Natural killer cell (primary cell): ENCODE results near the gene GFER. TPM values are rescaled to one million over a fixed set of nuclear protein-coding genes. Genes with fewer than 3 reads are reported as not detected.
"Not testable (repeated sequence)": the region's sequence is repeated elsewhere in the genome, so short reads cannot be mapped to it uniquely, and the experiment has no call there.

Source experiments
- ATAC-seq, 3 donors: fragments of 150-1000 bp in 2 of 3; fragments of 200-7000 bp in 1 of 3; cut with Tn5 transposase; 1 replicate in 1 of 3; 2 replicates in 2 of 3; pipeline ENCODE4 v1.10.0; 2021; ENCODE audit warnings: mild to moderate bottlenecking in 2 of 3, moderate library complexity in 2 of 3
- DNase-seq, 2 donors: peaks; one replicate each; pipeline versions ENCODE4 v3.0.0 to v3.0.0-alpha.2; 2013 to 2021; ENCODE audit warnings: mixed read lengths in 1 of 2
- H3K27ac ChIP-seq: one replicate; pipeline ENCODE4 v1.5.1; 2013; ENCODE audit warnings: mild to moderate bottlenecking, low read length
- H3K27me3 ChIP-seq: one replicate; pipeline ENCODE4 v1.6.1; 2013; ENCODE audit warnings: low read length; ENCODE audit not compliant: control insufficient read depth, insufficient read depth
- H3K36me3 ChIP-seq: one replicate; pipeline ENCODE4 v1.6.1; 2013; ENCODE audit warnings: low read length; ENCODE audit not compliant: control insufficient read depth, insufficient read depth
- H3K4me1 ChIP-seq: one replicate; pipeline ENCODE4 v1.6.1; 2013; ENCODE audit warnings: low read length; ENCODE audit not compliant: control insufficient read depth, insufficient read depth
- H3K4me3 ChIP-seq: one replicate; pipeline ENCODE4 v1.5.1; 2013; ENCODE audit warnings: low read length
- H3K9me3 ChIP-seq: one replicate; pipeline ENCODE4 v1.6.1; 2013; ENCODE audit warnings: low read length; ENCODE audit not compliant: control insufficient read depth, insufficient read depth
- H3K27ac Mint-ChIP-seq, 2 donors: one replicate each; pipeline ENCODE4 v1.8.0; 2022; ENCODE audit warnings: mild to moderate bottlenecking in 2 of 2, mixed read lengths in 2 of 2, moderate library complexity in 1 of 2
- H3K27me3 Mint-ChIP-seq, 2 donors: one replicate each; pipeline ENCODE4 v1.8.0; 2022; ENCODE audit warnings: low read depth in 2 of 2, mixed read lengths in 2 of 2
- H3K36me3 Mint-ChIP-seq: one replicate; pipeline ENCODE4 v1.8.0; 2022; ENCODE audit warnings: mixed read lengths
- H3K4me1 Mint-ChIP-seq, 2 donors: one replicate each; pipeline ENCODE4 v1.8.0; 2022; ENCODE audit warnings: mixed read lengths in 2 of 2
- H3K4me3 Mint-ChIP-seq: one replicate; pipeline ENCODE4 v1.8.0; 2022; ENCODE audit warnings: mild to moderate bottlenecking, moderate library complexity, mixed read lengths
- H3K9me3 Mint-ChIP-seq, 2 donors: one replicate each; pipeline ENCODE4 v1.8.0; 2022; ENCODE audit warnings: mixed read lengths in 2 of 2
- CTCF ChIP-seq: fragments of 200-600 bp; IDR thresholded peaks from one replicate; pipeline ENCODE4 v1.8.0; 2022; ENCODE audit warnings: antibody characterized with exemption
- WGBS: methylation state at CpG from one replicate; pipeline ENCODE4 v1.1.7; 2013; ENCODE audit warnings: missing lambda C conversion rate; ENCODE audit not compliant: insufficient coverage; 5-methylcytosine and 5-hydroxymethylcytosine counted together
- intact Hi-C: fragments of 100-400 bp; cut with micrococcal nuclease; formaldehyde crosslinking; loops from one replicate; pipeline ENCODE4 v1.14.2; 2022
- total RNA-seq, 4 donors: library from RNA; stranded (reverse); fragments of 120-200 nt in 1 of 4; gene quantifications; one replicate each; pipeline versions ENCODE4 v1.2.3 to v1.2.4, GENCODE V29; 2013 to 2022

The GFER gene
- total RNA-seq, 3 donors from 2014 or later (not counting 1 experiment from before 2014, with no cell fraction given) = 23.8 to 29.5 (median 24.6) TPM

GRCh38 chr16:1958143-1958491 is 25.9 kb upstream of the GFER start:
- intact Hi-C loops = not testable (repeated sequence)

GRCh38 chr16:1958715-1959268 is 25.2 kb upstream of the GFER start:
- ATAC-seq (no peak), DNase-seq (no peak)
- Histone ChIP-seq H3K27me3 (no peaks in the 10 kb centered on the region), H3K4me3 (peak overlapping the region; percentile 7), H3K4me1 (peaks cover 45% of the 10 kb centered on the region), H3K36me3 (peaks cover 20% of the 10 kb centered on the region), H3K27ac (no peak overlapping the region), H3K9me3 (no peaks in the 10 kb centered on the region)
- H3K9me3 Mint-ChIP-seq = no peaks in the 10 kb centered on the region
- H3K27me3 Mint-ChIP-seq = no peaks in the 10 kb centered on the region
- intact Hi-C loops = no loop called here
- H3K36me3 Mint-ChIP-seq = no peaks in the 10 kb centered on the region
- no peak for TF ChIP-seq CTCF
- 44% methylated on average over 14 of the region's 14 CpGs for WGBS
- peak overlapping the region; percentile 91 for H3K4me3 Mint-ChIP-seq
- H3K27ac Mint-ChIP-seq = peak overlapping the region; percentile 56 to 85
- peaks cover 23 to 24% of the 10 kb centered on the region in 2 donors for H3K4me1 Mint-ChIP-seq

More at GRCh38 chr16:1958143-1958491, 25.9 kb upstream of the GFER start:
- DNase-seq, ATAC-seq, H3K27ac ChIP-seq, H3K4me3 ChIP-seq, H3K27ac Mint-ChIP-seq, H3K9me3 Mint-ChIP-seq, H3K9me3 ChIP-seq, H3K27me3 ChIP-seq, H3K27me3 Mint-ChIP-seq, H3K36me3 Mint-ChIP-seq, H3K4me3 Mint-ChIP-seq: not testable (repeated sequence)
- 81% methylated on average over 30 of the region's 30 CpGs for WGBS
- H3K4me1 ChIP-seq = peaks cover 38% of the 10 kb centered on the region
- H3K36me3 ChIP-seq = peaks cover 16% of the 10 kb centered on the region
- peaks cover 17 to 19% of the 10 kb centered on the region in 2 donors for H3K4me1 Mint-ChIP-seq

GRCh38 chr16:1959269-1960039 is 24.5 kb upstream of the GFER start, which contains the start of gene NDUFB10:
Gene NDUFB10 (plus strand): TSS chr16:1959538. CDS start chr16:1959625, 87 bp downstream.
- peak within 1 kb of the TSS; percentile 91 for H3K4me3 Mint-ChIP-seq
- Histone ChIP-seq H3K4me1 (peaks cover 49% of the 10 kb centered on the region), H3K36me3 (peaks cover 20% of the 10 kb centered on the region), H3K27me3 (no peaks in the 10 kb centered on the region), H3K27ac (peak within 1 kb of the TSS; percentile 65), H3K4me3 (peak within 1 kb of the TSS; percentile 78), H3K9me3 (no peaks in the 10 kb centered on the region)
- under 1% methylated on average over 79 of the region's 79 CpGs for WGBS
- H3K36me3 Mint-ChIP-seq = no peaks in the 10 kb centered on the region
- DNase-seq = peak; percentile 83 to 96
- no peaks in the 10 kb centered on the region for H3K27me3 Mint-ChIP-seq
- TF ChIP-seq CTCF = peak; percentile 30
- peaks cover 29 to 31% of the 10 kb centered on the region in 2 donors for H3K4me1 Mint-ChIP-seq
- no peaks in the 10 kb centered on the region for H3K9me3 Mint-ChIP-seq
- peak within 1 kb of the TSS; percentile 56 to 85 for H3K27ac Mint-ChIP-seq
- ATAC-seq = peak; percentile 89 to 94 (median 90)
- intact Hi-C loops = no loop called here
